Brain microvascular endothelial cell (primary cell): ENCODE data around the gene BTBD2.

Experiments used
- DNase-seq: peaks from one replicate; pipeline ENCODE4 v3.0.0-alpha.2; 2020
- H3K27ac ChIP-seq: fragments of 250-450 bp; sonication (Bioruptor Pico); 2 replicates; pipeline ENCODE4 v1.5.1; 2020; ENCODE audit warnings: mild to moderate bottlenecking, moderate library complexity
- H3K27me3 ChIP-seq: fragments of 250-450 bp; sonication (Bioruptor Pico); replicated peaks from 2 replicates; pipeline ENCODE4 v1.5.1; 2020; ENCODE audit warnings: mild to moderate bottlenecking
- H3K36me3 ChIP-seq: fragments of 250-450 bp; sonication (Bioruptor Pico); replicated peaks from 2 replicates; pipeline ENCODE4 v1.5.1; 2020; ENCODE audit warnings: mild to moderate bottlenecking
- H3K4me3 ChIP-seq: 2 replicates; pipeline ENCODE4 v1.5.1; 2011; ENCODE audit warnings: low read depth, mild to moderate bottlenecking, control low read depth, low read length, moderate library complexity
- in situ Hi-C: cut with HindIII; loops from 2 replicates; pipeline ENCODE4 v1.10.0; 2017; ENCODE audit warnings: low sequenced_read_pairs, low pct_ligation_motif_present
- TF ChIP-seq, protein P1 (sequence below): IDR thresholded peaks from 2 replicates; pipeline ENCODE4 v1.5.1; 2011; ENCODE audit warnings: low read depth, mild to moderate bottlenecking, moderate library complexity, low read length, control low read depth, inconsistent platforms; ENCODE audit errors: missing control alignments

Gene BTBD2

DNA sequence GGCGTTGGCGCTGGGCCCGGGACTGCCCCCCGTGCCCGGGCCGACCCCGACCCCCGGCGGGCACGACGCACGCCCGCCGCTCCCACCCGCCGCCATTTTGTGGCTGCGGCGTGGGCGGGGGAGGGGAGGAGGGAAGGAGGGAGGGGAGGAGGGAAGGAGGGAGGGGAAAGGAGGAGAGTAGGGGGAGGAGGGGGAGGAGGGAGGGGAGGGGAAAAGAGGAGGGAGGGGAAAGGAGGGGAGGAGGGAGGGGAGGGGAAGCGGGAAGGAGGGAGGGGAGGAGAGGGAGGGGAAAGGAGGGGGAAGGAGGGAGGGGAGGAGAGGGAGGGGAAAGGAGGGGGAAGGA lies at the start of gene BTBD2:
BTBD2 (minus strand) TSS at position 107 of the 343 bp plus-strand sequence; CDS start at position 96, 11 bp downstream.
- TF ChIP-seq, protein P1, sequence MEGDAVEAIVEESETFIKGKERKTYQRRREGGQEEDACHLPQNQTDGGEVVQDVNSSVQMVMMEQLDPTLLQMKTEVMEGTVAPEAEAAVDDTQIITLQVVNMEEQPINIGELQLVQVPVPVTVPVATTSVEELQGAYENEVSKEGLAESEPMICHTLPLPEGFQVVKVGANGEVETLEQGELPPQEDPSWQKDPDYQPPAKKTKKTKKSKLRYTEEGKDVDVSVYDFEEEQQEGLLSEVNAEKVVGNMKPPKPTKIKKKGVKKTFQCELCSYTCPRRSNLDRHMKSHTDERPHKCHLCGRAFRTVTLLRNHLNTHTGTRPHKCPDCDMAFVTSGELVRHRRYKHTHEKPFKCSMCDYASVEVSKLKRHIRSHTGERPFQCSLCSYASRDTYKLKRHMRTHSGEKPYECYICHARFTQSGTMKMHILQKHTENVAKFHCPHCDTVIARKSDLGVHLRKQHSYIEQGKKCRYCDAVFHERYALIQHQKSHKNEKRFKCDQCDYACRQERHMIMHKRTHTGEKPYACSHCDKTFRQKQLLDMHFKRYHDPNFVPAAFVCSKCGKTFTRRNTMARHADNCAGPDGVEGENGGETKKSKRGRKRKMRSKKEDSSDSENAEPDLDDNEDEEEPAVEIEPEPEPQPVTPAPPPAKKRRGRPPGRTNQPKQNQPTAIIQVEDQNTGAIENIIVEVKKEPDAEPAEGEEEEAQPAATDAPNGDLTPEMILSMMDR = no peak
- Histone ChIP-seq H3K4me3 (peak within 1 kb of the TSS; percentile 65), H3K27ac (no peak within 1 kb of the TSS)

GRCh38 chr19:2064788-2065524 lies 49.4 kb upstream of the BTBD2 start:
- no peak for DNase-seq
- no peak overlapping the region for H3K27ac ChIP-seq
- no peak overlapping the region for H3K4me3 ChIP-seq
- TF ChIP-seq, protein P1 = no peak
- no peaks in the 10 kb centered on the region for H3K36me3 ChIP-seq
- in situ Hi-C loops = no loop called here
- no peaks in the 10 kb centered on the region for H3K27me3 ChIP-seq

More for the DNA sequence above, at the start of gene BTBD2:
- Histone ChIP-seq H3K36me3 (no peaks in the 10 kb centered on the region), H3K27me3 (no peaks in the 10 kb centered on the region)
- in situ Hi-C loops = no loop called here
- DNase-seq = no peak

DNA sequence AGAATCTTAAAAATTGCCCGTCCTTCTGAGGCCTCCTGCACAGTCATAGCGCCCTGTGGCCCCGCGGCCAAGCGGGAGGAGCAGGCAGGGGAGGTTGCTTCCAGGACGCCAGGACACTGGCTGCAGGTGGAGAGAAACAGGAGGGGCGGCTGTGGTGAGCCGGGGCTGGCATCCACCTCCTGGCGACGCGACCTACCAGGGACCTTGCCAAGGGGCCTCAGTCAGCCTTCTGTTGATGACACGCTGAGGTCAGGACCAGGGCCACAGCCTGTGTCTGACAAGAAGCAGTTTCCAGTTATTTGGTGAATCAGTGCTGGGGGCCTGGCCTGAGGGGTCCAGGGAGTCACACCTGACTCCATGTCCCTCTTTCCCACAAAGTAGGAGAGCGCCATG lies 48.9 kb upstream of the BTBD2 start:
- no peaks in the 10 kb centered on the region for H3K27me3 ChIP-seq
- in situ Hi-C loops = no loop called here
- no peak for DNase-seq
- H3K27ac ChIP-seq = no peak overlapping the region
- TF ChIP-seq, protein P1 = no peak
- no peak overlapping the region for H3K4me3 ChIP-seq
- no peaks in the 10 kb centered on the region for H3K36me3 ChIP-seq

- Histone ChIP-seq H3K27me3 (no peaks in the 10 kb centered on the region), H3K36me3 (no peaks in the 10 kb centered on the region), H3K4me3 (no peak overlapping the region), H3K27ac (no peak overlapping the region)
- in situ Hi-C loops = no loop called here
- TF ChIP-seq, protein P1 = no peak
- DNase-seq = no peak
These were observed 48.3 kb upstream of the BTBD2 start for GRCh38 chr19:2063824-2064223.

DNA sequence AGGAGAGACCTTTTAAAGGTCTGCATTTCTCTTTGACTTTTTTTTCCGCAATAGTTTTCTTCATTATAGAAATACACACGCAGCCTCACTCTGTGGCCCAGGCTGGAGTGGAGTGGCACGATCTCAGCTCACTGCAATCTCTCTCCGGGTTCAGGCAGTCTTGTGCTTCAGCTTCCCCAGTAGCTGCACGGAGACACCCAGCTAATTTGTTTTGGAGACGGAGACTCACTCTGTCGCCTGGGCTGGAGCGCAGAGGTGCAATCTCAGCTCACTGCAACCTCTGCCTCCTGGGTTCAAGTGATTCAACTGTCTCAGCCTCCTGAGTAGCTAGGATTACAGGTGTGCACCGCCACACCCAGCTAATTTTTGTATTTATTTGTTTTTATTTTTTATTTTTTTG lies 47.3 kb upstream of the BTBD2 start:
- no peaks in the 10 kb centered on the region for H3K27me3 ChIP-seq
- no peaks in the 10 kb centered on the region for H3K36me3 ChIP-seq
- in situ Hi-C loops = no loop called here
- TF ChIP-seq, protein P1 = no peak
- DNase-seq = no peak
- H3K4me3 ChIP-seq = no peak overlapping the region
- H3K27ac ChIP-seq = no peak overlapping the region

DNA sequence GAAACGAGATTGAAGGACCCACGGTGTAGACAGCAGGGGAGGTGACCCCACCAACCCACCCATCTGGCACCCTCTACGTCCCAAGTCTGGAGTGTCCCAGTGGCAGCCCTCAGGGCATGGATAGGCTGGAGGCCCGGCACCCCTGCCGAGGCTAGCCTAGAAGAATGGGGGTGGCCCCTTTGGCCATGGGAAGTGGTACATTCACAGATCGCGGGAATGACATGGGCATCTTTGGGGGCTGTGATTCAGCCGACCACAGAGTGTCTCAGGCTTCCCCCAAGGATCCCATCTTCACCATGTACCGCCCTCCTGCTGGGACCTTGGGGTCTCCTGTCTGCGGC lies 46.8 kb upstream of the BTBD2 start:
- Histone ChIP-seq H3K4me3 (no peak overlapping the region), H3K27ac (no peak overlapping the region), H3K36me3 (no peaks in the 10 kb centered on the region), H3K27me3 (no peaks in the 10 kb centered on the region)
- TF ChIP-seq, protein P1 = no peak
- in situ Hi-C loops = no loop called here
- no peak for DNase-seq
